Activated CD8-positive, alpha-beta memory T cell treated with anti-CD3 and anti-CD28 coated beads, Interleukin-2, amount 50 U/mL, for 1 hour (primary cell): ENCODE measurements around the gene LDLRAD2.
A peak's percentile ranks its signal among the peaks of the same experiment; 100 is the strongest.
"Not testable (repeated sequence)": the region's sequence is repeated elsewhere in the genome, so short reads cannot be mapped to it uniquely, and the experiment has no call there.

Experiments used
- DNase-seq: peaks from one replicate; pipeline ENCODE4 v3.0.0-alpha.2; 2020; ENCODE audit errors: extremely low read depth

LDLRAD2 gene

GRCh38 chr1:21811875-21812305 is at the start of gene LDLRAD2:
LDLRAD2 (plus strand) TSS chr1:21812265; CDS start chr1:21812452, 187 bp downstream.
- no peak for DNase-seq

DNA sequence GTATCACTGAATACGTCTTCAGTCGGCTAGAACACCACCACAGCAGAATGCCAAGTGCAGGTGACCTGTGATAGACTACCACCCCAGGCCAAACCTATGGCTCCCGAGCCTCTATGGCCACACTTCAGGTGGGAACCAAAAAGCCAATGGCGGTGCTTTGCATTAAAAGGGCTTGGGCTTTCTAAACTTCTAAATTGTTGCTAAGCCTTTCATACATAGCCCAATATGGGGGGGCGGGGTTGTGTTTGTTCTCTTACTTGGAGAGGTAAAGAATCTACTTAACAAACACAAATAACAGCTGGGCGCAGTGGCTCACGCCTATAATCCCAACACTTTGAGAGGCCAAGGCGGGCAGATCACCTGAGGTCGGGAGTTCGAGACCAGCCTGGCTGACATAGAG is 48.8 kb upstream of the LDLRAD2 start:
- DNase-seq, result no peak

GRCh38 chr1:21763694-21764419 is 48.2 kb upstream of the LDLRAD2 start:
- no peak for DNase-seq

GRCh38 chr1:21764615-21765423 is 47.2 kb upstream of the LDLRAD2 start:
- DNase-seq, result no peak

- DNase-seq, result no peak
Measured at GRCh38 chr1:21766210-21766609, 45.9 kb upstream of the LDLRAD2 start.

DNA sequence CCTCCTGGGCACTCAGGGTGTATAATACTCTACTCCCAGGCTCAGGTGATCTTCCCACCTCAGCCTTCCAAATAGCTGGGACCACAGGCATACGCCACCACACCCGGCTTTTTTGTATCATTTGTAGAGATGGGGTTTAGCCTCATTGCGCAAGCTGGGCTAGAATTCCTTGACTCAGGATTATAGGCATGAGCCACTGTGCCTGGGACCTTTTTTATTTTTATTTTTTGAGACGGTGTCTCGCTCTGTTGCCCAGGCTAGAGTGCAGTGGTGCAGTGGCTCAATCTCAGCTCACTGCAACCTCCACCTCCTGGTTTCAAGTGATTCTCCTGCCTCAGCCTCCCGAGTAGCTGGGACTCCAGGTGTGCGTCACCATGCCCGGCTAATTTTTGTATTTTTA is 45.0 kb upstream of the LDLRAD2 start:
- not testable (repeated sequence) for DNase-seq

GRCh38 chr1:21770201-21770600 is 41.9 kb upstream of the LDLRAD2 start:
- no peak for DNase-seq

DNA sequence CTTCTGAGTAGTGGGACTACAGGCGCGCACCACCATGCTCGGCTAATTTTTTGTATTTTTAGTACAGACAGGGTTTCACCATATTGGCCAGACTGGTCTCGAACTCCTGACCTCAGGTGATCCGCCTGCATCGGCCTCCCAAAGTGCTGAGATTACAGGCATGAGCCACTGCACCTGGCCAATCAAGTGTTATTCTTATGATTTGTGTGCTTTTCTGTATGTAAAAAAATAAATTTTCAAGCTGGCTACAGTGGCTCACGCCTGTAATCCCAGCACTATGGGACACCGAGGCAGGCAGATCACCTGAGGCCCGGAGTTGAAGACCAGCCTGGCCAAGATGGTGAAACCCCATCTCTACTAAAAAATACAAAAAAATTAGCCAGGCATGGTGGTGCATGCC is 41.5 kb upstream of the LDLRAD2 start:
- not testable (repeated sequence) for DNase-seq

GRCh38 chr1:21771672-21772071 is 40.4 kb upstream of the LDLRAD2 start:
- not testable (repeated sequence) for DNase-seq

- DNase-seq, result no peak
Measured at GRCh38 chr1:21773585-21773984, 38.5 kb upstream of the LDLRAD2 start.

GRCh38 chr1:21774835-21775549 is 37.1 kb upstream of the LDLRAD2 start:
- DNase-seq, result no peak

DNA sequence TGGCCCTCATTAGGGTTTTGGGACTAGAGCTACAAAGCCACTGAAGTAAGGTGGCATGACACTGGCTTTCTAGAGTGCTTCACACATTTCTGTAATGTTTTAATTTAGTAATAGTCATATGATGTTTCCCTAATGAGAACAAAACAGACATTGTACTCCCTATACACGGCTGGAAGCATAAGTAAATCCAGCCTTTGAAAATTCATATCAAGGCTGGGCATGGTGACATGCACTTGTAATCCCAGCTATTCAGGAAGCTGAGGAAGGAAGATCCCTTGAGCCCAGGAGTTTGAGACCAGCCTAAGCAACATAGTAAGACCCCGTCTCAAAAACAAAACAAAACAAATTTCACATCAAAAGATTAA is 36.5 kb upstream of the LDLRAD2 start:
- DNase-seq, result no peak

DNA sequence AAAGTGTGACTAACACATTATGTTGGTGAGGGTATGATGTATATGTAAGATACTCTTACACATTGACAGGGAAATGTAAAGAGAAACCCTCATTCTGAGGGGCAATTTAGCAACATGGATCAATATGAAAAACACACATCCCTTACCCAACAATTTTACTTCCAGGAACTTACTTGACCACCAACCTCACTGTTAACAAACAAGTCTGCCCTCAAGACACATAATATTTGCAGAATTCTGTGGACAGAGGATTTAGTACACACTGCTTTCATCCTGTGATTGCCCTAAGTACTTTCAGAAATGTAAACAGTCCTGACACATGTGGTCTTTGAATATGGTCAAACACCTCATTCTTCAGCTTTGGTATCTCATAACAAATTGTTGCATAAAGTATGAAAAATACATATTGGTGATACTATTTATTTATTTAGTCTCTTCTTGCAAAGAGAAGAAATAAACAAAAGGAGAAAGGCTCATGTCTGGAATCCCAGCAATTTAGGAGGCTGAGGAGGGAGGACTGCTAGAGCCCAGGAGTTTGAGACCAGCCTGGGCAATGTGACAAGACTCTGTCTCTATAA is 36.0 kb upstream of the LDLRAD2 start:
- DNase-seq, result no peak

DNA sequence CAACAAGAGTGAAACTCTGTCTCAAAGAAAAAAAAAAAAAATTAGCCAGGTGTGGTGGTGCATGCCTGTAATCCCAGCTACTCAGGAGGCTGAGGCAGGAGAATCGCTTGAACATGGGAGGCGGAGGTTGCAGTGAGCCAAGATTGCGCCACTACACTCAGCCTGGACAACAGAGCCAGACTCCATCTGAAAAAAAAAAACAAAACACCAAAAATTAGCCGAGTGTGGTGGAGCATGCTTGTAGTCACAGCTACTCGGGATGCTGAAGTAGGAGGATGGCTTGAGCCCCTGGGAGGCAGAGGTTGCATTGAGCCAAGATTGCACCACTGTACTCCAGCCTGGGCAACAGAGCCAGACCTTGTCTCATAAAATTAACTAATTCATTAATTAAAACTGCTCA is 35.1 kb upstream of the LDLRAD2 start:
- not testable (repeated sequence) for DNase-seq

DNA sequence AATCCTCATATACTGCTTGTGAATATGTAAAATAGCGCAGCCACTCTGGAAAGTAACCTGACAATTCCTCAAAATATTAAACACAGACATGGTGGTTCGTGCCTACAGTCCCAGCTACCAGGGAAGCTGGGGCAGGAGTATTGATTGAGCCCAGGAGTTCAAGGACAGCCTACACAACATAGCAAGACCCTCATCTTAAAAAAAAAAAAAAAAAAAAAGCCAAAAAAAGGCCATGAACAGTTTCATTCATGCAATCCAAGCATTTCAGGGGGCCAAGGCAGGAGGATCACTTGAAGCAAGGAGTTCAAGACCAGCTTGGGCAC is 33.7 kb upstream of the LDLRAD2 start:
- no peak for DNase-seq

DNA sequence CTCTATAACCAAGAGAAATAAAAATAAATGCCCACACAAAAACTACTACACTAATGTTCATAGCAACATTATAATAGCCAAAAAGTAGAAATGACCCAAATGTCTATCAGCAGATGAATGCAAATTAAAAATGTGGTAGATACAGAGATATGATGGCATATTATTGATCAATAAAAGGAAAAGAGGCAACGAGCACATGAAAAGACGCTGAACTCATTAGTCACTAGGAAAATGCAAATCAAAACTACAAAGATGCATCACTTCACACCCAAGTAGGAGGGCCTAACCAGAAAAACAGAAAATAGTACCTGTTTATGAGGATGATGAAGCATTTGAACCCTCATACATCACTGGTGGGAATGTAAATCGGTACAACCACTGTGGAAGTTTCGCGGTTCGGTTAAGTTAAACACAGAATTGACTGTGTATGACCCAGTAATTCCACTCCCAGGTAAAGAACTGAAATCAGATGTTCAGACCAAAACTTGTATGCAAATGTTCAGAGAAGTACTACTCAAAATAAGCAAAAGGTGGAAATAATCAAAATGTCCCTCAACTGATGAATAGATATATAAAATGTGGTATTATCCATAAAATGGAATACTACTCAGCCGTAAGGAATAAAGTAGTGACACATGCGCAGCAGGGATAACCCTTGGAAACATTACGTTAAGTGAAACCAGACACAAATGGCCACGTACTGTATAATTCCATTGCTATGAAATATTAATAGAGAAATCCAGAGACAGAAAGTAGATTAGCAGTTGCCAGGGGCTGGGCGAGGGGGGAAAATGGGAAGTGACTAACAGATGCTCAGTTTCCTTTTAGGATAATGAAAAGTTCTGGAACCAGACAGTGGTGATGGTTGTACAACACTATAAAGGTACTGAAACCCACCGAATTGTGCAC is 32.2 kb upstream of the LDLRAD2 start:
- no peak for DNase-seq

DNA sequence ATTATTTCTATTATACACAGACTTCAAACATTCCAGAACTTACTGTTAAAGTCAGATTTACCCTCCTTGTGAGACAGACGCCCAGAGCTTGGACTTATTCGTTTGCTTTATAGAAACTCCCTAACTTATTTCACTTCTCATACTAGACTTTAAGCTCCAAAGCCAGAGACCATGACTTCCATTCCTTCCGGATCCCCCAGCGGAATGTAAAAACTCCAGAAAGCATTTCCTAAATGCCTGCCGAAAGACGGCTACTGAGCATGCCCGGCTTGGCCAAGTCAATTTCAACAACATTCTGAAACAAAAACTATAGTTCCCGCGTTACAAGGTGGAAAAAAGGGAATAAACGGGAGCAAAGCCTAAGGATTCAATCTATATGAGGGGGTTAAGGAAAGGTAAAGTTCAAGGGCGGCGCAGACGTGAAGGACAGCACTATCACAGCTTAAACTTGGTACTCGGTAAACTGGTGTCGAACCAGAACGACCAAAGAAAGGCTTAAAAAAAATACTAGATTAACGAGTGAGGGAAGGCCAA is 30.2 kb upstream of the LDLRAD2 start:
- DNase-seq, result no peak

- DNase-seq, result no peak
Measured at GRCh38 chr1:21782349-21782867, 29.7 kb upstream of the LDLRAD2 start.

- peak; percentile 87 for DNase-seq
Measured at GRCh38 chr1:21782868-21783678, 29.0 kb upstream of the LDLRAD2 start, which contains the start of gene USP48. USP48 (minus strand) TSS chr1:21783149; CDS start chr1:21782957, 192 bp downstream.
